ENCODE data around the gene MUC2. TPM values are rescaled to one million over a fixed set of nuclear protein-coding genes. Genes with fewer than 3 reads are reported as not detected.

The MUC2 gene
- total and polyA plus RNA-seq, 2 of the 4 experiments (the other 2 are of a cell fraction): not detected

DNA sequence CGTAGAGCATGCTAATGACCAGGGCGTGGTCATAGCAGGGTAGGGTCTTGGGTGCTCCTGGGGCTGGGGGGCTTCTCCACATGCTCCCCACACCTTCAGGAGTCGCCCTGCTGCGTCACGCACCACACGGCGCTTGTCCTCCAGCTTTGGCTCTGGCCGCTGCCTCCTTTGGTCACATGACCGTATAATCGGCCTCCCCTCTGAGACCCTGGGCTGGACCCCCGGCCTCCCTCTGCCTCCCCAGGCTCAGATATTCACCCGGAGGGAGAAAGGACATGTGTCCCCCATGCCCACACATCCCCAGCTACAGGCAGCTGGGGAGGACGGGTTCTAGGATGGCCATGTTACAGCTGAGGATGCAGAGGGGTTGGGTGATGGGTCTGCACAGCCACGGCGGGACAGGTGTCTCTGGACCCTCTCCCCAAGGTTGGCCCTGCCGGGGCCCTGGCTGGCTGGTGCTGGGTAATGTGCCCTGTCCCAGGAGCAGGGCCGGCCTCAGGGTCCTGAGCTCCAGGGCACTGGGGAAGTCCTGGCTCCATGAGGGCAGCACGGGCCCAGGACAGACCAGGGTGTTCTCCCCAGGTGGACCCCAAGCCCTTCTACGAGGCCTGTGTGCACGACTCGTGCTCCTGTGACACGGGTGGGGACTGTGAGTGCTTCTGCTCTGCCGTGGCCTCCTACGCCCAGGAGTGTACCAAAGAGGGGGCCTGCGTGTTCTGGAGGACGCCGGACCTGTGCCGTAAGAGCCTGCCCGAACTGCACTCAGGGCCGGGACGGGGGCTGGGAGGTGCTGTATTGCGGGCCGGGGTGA lies 14.5 kb downstream of the MUC2 start:
- no peaks in the 10 kb centered on the region; the same call in 1 of the 2 replicates for H3K27me3 ChIP-seq (ENCODE audit: control insufficient read depth, insufficient read depth, low read length)
- H4K20me1 ChIP-seq (ENCODE audit: insufficient read depth, low read length): peaks cover 5% of the 10 kb centered on the region; the same call in 1 of the 2 replicates
- no peak overlapping the region for H4K8ac ChIP-seq (ENCODE audit: low read depth in 2 of 2, low read length in 2 of 2)
- POLR2A ChIA-PET (ENCODE audit: unreplicated experiment): no interaction called here
- no peak overlapping the region for H2AK9ac ChIP-seq (replicated peaks; ENCODE audit: low read depth, low read length, poor library complexity)
- H3K4ac ChIP-seq (ENCODE audit: low read depth, low read length): no peak overlapping the region
- H2BK15ac ChIP-seq (ENCODE audit: low read depth, low read length): no peak overlapping the region
- H3K18ac ChIP-seq (ENCODE audit: low read depth, low read length): no peak overlapping the region
- CTCF ChIA-PET: no interaction called here
- no peak overlapping the region for H2BK20ac ChIP-seq (ENCODE audit: low read depth, low read length)
- no peak overlapping the region for H3K4me3 ChIP-seq (ENCODE audit: insufficient read depth, low read depth, low read length)
- H3K9me3 ChIP-seq (ENCODE audit: control insufficient read depth, insufficient read depth, low read length): peaks cover 8% of the 10 kb centered on the region; the same call in 1 of the 2 replicates
- peaks cover 5% of the 10 kb centered on the region; the same call in 1 of the 2 replicates for H3K9me1 ChIP-seq (ENCODE audit: insufficient read depth, low read length)
- H3K56ac ChIP-seq (ENCODE audit: extremely low read depth, insufficient read depth, low read length): no peak overlapping the region
- no peaks in the 10 kb centered on the region for H3K4me1 ChIP-seq (ENCODE audit: control insufficient read depth, insufficient read depth, low read length)
- no peak overlapping the region for H2BK5ac ChIP-seq (ENCODE audit: low read depth, low read length, poor library complexity, severe bottlenecking)
- H3K14ac ChIP-seq (replicated peaks; ENCODE audit: low read depth, low read length): no peak overlapping the region
- H3K9ac ChIP-seq (ENCODE audit: low read depth, low read length): no peak overlapping the region
- intact Hi-C loops (cut with micrococcal nuclease): no loop called here
- H3K36me3 ChIP-seq (ENCODE audit: control insufficient read depth, insufficient read depth, low read length): no peaks in the 10 kb centered on the region
- H2AK5ac ChIP-seq (ENCODE audit: low read depth, low read length): no peak overlapping the region
- BruUV-seq (replicated peaks): no TSS peak
- H3K79me1 ChIP-seq (ENCODE audit: low read depth in 1 of 2, low read length in 2 of 2): no peaks in the 10 kb centered on the region
- H3K23ac ChIP-seq (ENCODE audit: low read depth, low read length): no peak overlapping the region
- H3K27ac ChIP-seq (ENCODE audit: insufficient read depth, low read length): no peak overlapping the region
- no peak overlapping the region for H3K4me2 ChIP-seq (ENCODE audit: low read depth, low read length)
- ATAC-seq (ENCODE audit: low read depth): no peak
- dilution Hi-C loops (cut with HindIII; ENCODE audit: low sequenced_read_pairs, unreplicated experiment): no loop called here
- WGBS, 2 experiments (ENCODE audit: extremely low coverage in 2 of 2, insufficient read length in 1 of 2): 90% methylated on average over 9 of the region's 33 CpGs; no CpG with 5 or more reads in 1 of the 2 experiments
- H4K91ac ChIP-seq (ENCODE audit: insufficient read depth, low read depth, low read length): no peak overlapping the region
- no peak overlapping the region for H4K5ac ChIP-seq (ENCODE audit: low read depth, low read length)
- DNase-seq: no peak
- H2BK120ac ChIP-seq (ENCODE audit: low read depth, low read length): no peak overlapping the region
- in situ Hi-C loops (cut with MboI; ENCODE audit: low sequenced_read_pairs): no loop called here
- no peak overlapping the region for H2AFZ ChIP-seq (replicated peaks; ENCODE audit: low read length, poor library complexity)
- no peak for TF ChIP-seq MAFK (IDR thresholded peaks at IDR 0.05; ENCODE audit: low read depth, low read length)
- no peak for TF ChIP-seq MXI1 (IDR thresholded peaks at IDR 0.05; ENCODE audit: borderline replicate concordance, low read depth, low read length)
- TF ChIP-seq CEBPB (IDR thresholded peaks at IDR 0.05; ENCODE audit: low read depth, low read length): no peak
- TF ChIP-seq FOS (IDR thresholded peaks at IDR 0.05; ENCODE audit: low read depth, low read length): no peak
- no peak for TF ChIP-seq SMC3 (IDR thresholded peaks at IDR 0.05; ENCODE audit: low read depth, low read length)
- TF ChIP-seq POLR2A (IDR thresholded peaks at IDR 0.05; ENCODE audit: low read depth, low read length): no peak
- TF ChIP-seq, protein P1, sequence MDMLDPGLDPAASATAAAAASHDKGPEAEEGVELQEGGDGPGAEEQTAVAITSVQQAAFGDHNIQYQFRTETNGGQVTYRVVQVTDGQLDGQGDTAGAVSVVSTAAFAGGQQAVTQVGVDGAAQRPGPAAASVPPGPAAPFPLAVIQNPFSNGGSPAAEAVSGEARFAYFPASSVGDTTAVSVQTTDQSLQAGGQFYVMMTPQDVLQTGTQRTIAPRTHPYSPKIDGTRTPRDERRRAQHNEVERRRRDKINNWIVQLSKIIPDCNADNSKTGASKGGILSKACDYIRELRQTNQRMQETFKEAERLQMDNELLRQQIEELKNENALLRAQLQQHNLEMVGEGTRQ (IDR thresholded peaks at IDR 0.05; ENCODE audit: low read depth, low read length): no peak
- no peak for TF ChIP-seq CHD1 (IDR thresholded peaks at IDR 0.05; ENCODE audit: low read depth, low read length)
- no peak for TF ChIP-seq BHLHE40 (IDR thresholded peaks at IDR 0.05; ENCODE audit: low read depth, low read length)
- no peak for TF ChIP-seq MAZ (IDR thresholded peaks at IDR 0.05; ENCODE audit: borderline replicate concordance, low read depth, low read length)
- no peak for TF ChIP-seq RFX5 (IDR thresholded peaks at IDR 0.05; ENCODE audit: low read depth, low read length)
- TF ChIP-seq, protein P2, sequence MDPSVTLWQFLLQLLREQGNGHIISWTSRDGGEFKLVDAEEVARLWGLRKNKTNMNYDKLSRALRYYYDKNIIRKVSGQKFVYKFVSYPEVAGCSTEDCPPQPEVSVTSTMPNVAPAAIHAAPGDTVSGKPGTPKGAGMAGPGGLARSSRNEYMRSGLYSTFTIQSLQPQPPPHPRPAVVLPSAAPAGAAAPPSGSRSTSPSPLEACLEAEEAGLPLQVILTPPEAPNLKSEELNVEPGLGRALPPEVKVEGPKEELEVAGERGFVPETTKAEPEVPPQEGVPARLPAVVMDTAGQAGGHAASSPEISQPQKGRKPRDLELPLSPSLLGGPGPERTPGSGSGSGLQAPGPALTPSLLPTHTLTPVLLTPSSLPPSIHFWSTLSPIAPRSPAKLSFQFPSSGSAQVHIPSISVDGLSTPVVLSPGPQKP (IDR thresholded peaks at IDR 0.05; ENCODE audit: borderline replicate concordance, low read depth, low read length): no peak
- no peak for TF ChIP-seq RAD21 (IDR thresholded peaks at IDR 0.05; ENCODE audit: low read length)
- TF ChIP-seq, protein P3, sequence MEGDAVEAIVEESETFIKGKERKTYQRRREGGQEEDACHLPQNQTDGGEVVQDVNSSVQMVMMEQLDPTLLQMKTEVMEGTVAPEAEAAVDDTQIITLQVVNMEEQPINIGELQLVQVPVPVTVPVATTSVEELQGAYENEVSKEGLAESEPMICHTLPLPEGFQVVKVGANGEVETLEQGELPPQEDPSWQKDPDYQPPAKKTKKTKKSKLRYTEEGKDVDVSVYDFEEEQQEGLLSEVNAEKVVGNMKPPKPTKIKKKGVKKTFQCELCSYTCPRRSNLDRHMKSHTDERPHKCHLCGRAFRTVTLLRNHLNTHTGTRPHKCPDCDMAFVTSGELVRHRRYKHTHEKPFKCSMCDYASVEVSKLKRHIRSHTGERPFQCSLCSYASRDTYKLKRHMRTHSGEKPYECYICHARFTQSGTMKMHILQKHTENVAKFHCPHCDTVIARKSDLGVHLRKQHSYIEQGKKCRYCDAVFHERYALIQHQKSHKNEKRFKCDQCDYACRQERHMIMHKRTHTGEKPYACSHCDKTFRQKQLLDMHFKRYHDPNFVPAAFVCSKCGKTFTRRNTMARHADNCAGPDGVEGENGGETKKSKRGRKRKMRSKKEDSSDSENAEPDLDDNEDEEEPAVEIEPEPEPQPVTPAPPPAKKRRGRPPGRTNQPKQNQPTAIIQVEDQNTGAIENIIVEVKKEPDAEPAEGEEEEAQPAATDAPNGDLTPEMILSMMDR (conservative IDR thresholded peaks at IDR 0.05; ENCODE audit: low read depth, low read length): no peak
- no peak for TF ChIP-seq RCOR1 (IDR thresholded peaks at IDR 0.05; ENCODE audit: insufficient replicate concordance, low read length)

All from IMR-90 (cell line).